Measurements from ENCODE around the gene PTGES2. TPM values are rescaled to one million over a fixed set of nuclear protein-coding genes. Genes with fewer than 3 reads are reported as not detected.

The PTGES2 gene
- 10 to 100 TPM; 43.4 to 57.0 (median 53.3) TPM for total RNA-seq
- 33.1 TPM for total RNA-seq (2013)

DNA sequence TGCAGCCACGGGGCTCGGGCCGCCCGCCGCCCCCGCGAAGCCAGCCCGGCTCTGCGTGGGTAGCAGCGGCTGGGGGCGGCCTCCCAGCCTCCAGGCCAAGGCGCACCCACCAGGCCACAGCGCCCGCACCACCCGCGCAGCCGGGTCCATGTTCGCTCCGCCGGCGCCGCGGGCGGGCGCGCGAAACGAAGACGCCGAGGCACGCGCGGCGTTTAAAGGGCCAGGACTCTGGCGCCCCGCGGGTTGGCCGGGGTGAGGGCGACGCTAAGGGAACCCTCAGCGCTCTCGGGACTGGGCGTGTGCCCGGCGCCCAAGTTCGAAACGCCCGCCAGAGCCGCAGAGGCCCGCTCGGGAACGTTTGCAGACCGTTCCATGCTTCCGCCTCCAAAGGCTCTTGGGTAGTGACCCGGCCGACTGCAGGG lies at the start of gene PTGES2:
Gene PTGES2, minus strand, starts transcription at position 162 of the 422 bp plus-strand sequence. Its CDS starts 12 bp downstream, at position 150.
- peak within 1 kb of the TSS; percentile 100 for H3K4me3 ChIP-seq (ENCODE audit: low read length)
- H3K27ac ChIP-seq (ENCODE audit: low read length): peak within 1 kb of the TSS; percentile 98
- Mint-ChIP-seq H3K4me3 (peak within 1 kb of the TSS; percentile 99), H3K27me3 (ENCODE audit: low read depth in 2 of 2) (peaks cover 0 to 2% of the 10 kb centered on the region in 2 donors), H3K36me3 (no peaks in the 10 kb centered on the region), H3K4me1 (peaks cover 24 to 35% of the 10 kb centered on the region in 2 donors), H3K9me3 (no peaks in the 10 kb centered on the region), H3K27ac (peak within 1 kb of the TSS; percentile 98 to 99)
- WGBS (ENCODE audit: insufficient coverage): under 1% methylated on average over 56 of the region's 56 CpGs
- intact Hi-C loops (cut with micrococcal nuclease): no loop called here
- TF ChIP-seq, protein P1, sequence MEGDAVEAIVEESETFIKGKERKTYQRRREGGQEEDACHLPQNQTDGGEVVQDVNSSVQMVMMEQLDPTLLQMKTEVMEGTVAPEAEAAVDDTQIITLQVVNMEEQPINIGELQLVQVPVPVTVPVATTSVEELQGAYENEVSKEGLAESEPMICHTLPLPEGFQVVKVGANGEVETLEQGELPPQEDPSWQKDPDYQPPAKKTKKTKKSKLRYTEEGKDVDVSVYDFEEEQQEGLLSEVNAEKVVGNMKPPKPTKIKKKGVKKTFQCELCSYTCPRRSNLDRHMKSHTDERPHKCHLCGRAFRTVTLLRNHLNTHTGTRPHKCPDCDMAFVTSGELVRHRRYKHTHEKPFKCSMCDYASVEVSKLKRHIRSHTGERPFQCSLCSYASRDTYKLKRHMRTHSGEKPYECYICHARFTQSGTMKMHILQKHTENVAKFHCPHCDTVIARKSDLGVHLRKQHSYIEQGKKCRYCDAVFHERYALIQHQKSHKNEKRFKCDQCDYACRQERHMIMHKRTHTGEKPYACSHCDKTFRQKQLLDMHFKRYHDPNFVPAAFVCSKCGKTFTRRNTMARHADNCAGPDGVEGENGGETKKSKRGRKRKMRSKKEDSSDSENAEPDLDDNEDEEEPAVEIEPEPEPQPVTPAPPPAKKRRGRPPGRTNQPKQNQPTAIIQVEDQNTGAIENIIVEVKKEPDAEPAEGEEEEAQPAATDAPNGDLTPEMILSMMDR (IDR thresholded peaks at IDR 0.05): no peak
- H3K27me3 ChIP-seq (ENCODE audit: control insufficient read depth, insufficient read depth, low read length): no peaks in the 10 kb centered on the region
- ATAC-seq: peak; percentile 69 to 83 (median 73)
- H3K9me3 ChIP-seq (ENCODE audit: control insufficient read depth, insufficient read depth, low read length): no peaks in the 10 kb centered on the region
- DNase-seq: peak; percentile 83 to 91
- H3K36me3 ChIP-seq (ENCODE audit: control insufficient read depth, insufficient read depth, low read length): peaks cover 13% of the 10 kb centered on the region
- H3K4me1 ChIP-seq (ENCODE audit: control insufficient read depth, insufficient read depth, low read length): peaks cover 34% of the 10 kb centered on the region

- peaks cover 55% of the 10 kb centered on the region for H3K36me3 ChIP-seq (ENCODE audit: control insufficient read depth, insufficient read depth, low read length)
- Mint-ChIP-seq H3K9me3 (no peaks in the 10 kb centered on the region), H3K4me3 (no peak overlapping the region), H3K4me1 (no peaks in the 10 kb centered on the region), H3K27me3 (ENCODE audit: low read depth in 2 of 2) (no peaks in the 10 kb centered on the region), H3K36me3 (no peaks in the 10 kb centered on the region), H3K27ac (no peak overlapping the region)
- peaks cover 5% of the 10 kb centered on the region for H3K9me3 ChIP-seq (ENCODE audit: control insufficient read depth, insufficient read depth, low read length)
- intact Hi-C loops (cut with micrococcal nuclease): no loop called here
- no peak overlapping the region for H3K4me3 ChIP-seq (ENCODE audit: low read length)
- no peaks in the 10 kb centered on the region for H3K4me1 ChIP-seq (ENCODE audit: control insufficient read depth, insufficient read depth, low read length)
- TF ChIP-seq, protein P1 (IDR thresholded peaks at IDR 0.05): no peak
- 98% methylated on average over 2 of the region's 2 CpGs for WGBS (ENCODE audit: insufficient coverage)
- no peak overlapping the region for H3K27ac ChIP-seq (ENCODE audit: low read length)
- no peaks in the 10 kb centered on the region for H3K27me3 ChIP-seq (ENCODE audit: control insufficient read depth, insufficient read depth, low read length)
- no peak for DNase-seq
- ATAC-seq: no peak
Measured at GRCh38 chr9:128175726-128176125, 48.2 kb upstream of the PTGES2 start.

DNA sequence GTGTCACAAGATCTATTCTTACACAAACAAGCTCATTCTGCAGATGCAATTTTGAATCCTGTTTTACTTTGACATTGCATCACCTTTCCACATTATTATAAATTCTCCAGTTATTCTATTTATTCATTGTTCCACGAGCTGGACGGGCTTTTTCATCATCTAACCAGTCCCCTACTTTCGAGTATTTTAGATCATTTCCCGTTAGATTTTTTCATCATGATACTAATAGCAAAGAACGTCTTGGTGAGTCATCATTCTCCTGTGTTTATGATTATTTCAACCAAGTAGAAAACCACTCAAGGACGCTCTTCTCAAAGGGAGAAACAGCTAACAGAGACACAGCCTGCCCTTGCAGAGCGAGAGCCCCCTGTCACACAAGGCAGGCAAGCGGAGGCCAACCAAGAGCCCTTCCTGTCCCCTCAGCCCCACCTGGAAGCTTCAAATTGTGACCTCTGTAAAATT lies 47.6 kb upstream of the PTGES2 start:
- H3K9me3 ChIP-seq (ENCODE audit: control insufficient read depth, insufficient read depth, low read length): peaks cover 5% of the 10 kb centered on the region
- ATAC-seq (no peak), DNase-seq (no peak)
- Mint-ChIP-seq H3K4me3 (no peak overlapping the region), H3K4me1 (no peaks in the 10 kb centered on the region), H3K27me3 (ENCODE audit: low read depth in 2 of 2) (no peaks in the 10 kb centered on the region), H3K27ac (no peak overlapping the region), H3K36me3 (no peaks in the 10 kb centered on the region), H3K9me3 (no peaks in the 10 kb centered on the region)
- 70% methylated on average over 8 of the region's 8 CpGs for WGBS (ENCODE audit: insufficient coverage)
- H3K4me1 ChIP-seq (ENCODE audit: control insufficient read depth, insufficient read depth, low read length): no peaks in the 10 kb centered on the region
- intact Hi-C loops (cut with micrococcal nuclease): no loop called here
- no peak overlapping the region for H3K4me3 ChIP-seq (ENCODE audit: low read length)
- no peaks in the 10 kb centered on the region for H3K27me3 ChIP-seq (ENCODE audit: control insufficient read depth, insufficient read depth, low read length)
- no peak overlapping the region for H3K27ac ChIP-seq (ENCODE audit: low read length)
- TF ChIP-seq, protein P1 (IDR thresholded peaks at IDR 0.05): no peak
- peaks cover 52% of the 10 kb centered on the region for H3K36me3 ChIP-seq (ENCODE audit: control insufficient read depth, insufficient read depth, low read length)

DNA sequence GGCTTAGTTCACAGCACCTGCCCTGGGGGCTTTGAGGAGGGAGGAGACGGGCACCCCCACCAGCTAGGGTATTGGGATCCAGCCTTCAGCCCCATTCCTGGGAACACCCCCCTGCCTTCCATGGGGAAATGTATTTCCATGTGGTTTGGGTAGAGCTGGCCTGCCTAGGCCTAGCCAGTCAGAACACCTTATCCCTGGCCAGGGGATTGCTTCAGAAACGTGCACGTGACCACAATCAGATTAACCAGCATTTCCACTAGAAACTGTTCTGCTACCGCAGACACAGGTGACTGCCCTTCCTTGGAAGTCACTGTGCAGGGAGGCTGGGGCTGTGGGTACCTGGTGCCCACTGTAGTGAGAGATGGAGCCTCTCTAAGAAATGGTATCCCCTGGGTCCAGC lies 46.5 kb upstream of the PTGES2 start:
- ATAC-seq (no peak), DNase-seq (no peak)
- Mint-ChIP-seq H3K9me3 (no peaks in the 10 kb centered on the region), H3K36me3 (no peaks in the 10 kb centered on the region), H3K4me1 (no peaks in the 10 kb centered on the region), H3K4me3 (no peak overlapping the region), H3K27ac (no peak overlapping the region), H3K27me3 (ENCODE audit: low read depth in 2 of 2) (no peaks in the 10 kb centered on the region)
- Histone ChIP-seq H3K27me3 (ENCODE audit: control insufficient read depth, insufficient read depth, low read length) (no peaks in the 10 kb centered on the region), H3K4me3 (ENCODE audit: low read length) (no peak overlapping the region), H3K36me3 (ENCODE audit: control insufficient read depth, insufficient read depth, low read length) (peaks cover 54% of the 10 kb centered on the region), H3K27ac (ENCODE audit: low read length) (no peak overlapping the region), H3K9me3 (ENCODE audit: control insufficient read depth, insufficient read depth, low read length) (peaks cover 2% of the 10 kb centered on the region), H3K4me1 (ENCODE audit: control insufficient read depth, insufficient read depth, low read length) (no peaks in the 10 kb centered on the region)
- intact Hi-C loops (cut with micrococcal nuclease): no loop called here
- TF ChIP-seq, protein P1 (IDR thresholded peaks at IDR 0.05): no peak
- 92% methylated on average over 4 of the region's 4 CpGs for WGBS (ENCODE audit: insufficient coverage)
